Stimulated activated CD8-positive, alpha-beta memory T cell treated with anti-CD3 and anti-CD28 coated beads, Interleukin-15, amount 100 ng/mL, for 1 hour (primary cell): ENCODE results near the gene PDE10A.

Experiments
- DNase-seq: peaks from one replicate; pipeline ENCODE4 v3.0.0-alpha.2; 2020; ENCODE audit warnings: low read depth

Gene PDE10A

DNA sequence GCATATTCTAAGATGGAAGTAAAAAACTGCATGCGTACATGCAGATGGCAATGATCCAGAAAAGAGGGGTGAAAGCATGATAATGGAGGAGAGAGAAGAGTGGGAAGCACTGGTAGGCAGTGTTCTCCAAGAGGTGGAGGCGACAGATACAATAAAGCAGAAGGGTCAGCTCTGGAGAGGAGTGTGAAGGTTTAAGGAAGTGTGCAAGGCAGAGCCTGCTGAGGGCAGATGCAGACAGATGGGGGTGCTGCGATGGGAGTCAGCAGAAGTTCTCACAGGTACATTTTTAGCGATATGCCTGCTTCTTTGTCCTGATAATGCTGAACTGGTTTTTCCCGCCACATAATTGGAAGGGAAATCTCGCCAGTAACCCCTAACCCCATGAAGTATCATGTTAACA, 272.6 kb downstream of the PDE10A start:
- no peak for DNase-seq

- no peak for DNase-seq
These were observed 273.5 kb downstream of the PDE10A start for GRCh38 chr6:165389534-165389933.

- DNase-seq: no peak
These were observed 279.7 kb downstream of the PDE10A start for GRCh38 chr6:165383323-165383722.

GRCh38 chr6:165376100-165376499, 286.9 kb downstream of the PDE10A start:
- DNase-seq: no peak

DNA sequence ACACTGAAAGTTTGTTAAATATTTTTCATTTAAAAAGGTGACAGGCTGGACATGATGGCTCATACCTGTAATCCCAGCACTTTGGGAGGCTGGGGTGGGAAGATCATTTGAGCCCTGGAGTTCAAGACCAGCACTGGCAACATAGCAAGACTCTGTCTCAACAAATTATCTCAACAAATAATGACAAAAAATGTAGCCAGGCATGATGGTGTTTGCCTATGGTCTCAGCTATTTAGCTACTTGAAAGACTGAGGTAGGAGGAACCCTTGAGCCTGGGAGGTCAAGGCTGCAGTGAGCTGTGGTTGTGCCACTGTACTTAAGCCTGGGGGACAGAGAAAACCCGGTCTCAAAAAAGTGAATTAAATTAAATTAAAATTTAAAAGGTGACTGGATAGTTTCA, 297.7 kb downstream of the PDE10A start:
- no peak for DNase-seq

- DNase-seq: no peak
These were observed 317.3 kb downstream of the PDE10A start for GRCh38 chr6:165345700-165346099.

GRCh38 chr6:165340532-165340931, 322.5 kb downstream of the PDE10A start:
- DNase-seq: no peak

GRCh38 chr6:165325609-165326008, 337.4 kb downstream of the PDE10A start:
- no peak for DNase-seq

- no peak for DNase-seq
These were observed 341.4 kb downstream of the PDE10A start for GRCh38 chr6:165321555-165322145.

- DNase-seq: no peak
These were observed 341.9 kb downstream of the PDE10A start for GRCh38 chr6:165321150-165321549.

- no peak for DNase-seq
These were observed 345.3 kb downstream of the PDE10A start for GRCh38 chr6:165317723-165318122.

GRCh38 chr6:165308926-165309731, 353.9 kb downstream of the PDE10A start, which contains the start of gene C6orf118:
TSS of gene C6orf118 (minus strand) at chr6:165309605. CDS start at chr6:165309586, 19 bp downstream.
- no peak for DNase-seq

DNA sequence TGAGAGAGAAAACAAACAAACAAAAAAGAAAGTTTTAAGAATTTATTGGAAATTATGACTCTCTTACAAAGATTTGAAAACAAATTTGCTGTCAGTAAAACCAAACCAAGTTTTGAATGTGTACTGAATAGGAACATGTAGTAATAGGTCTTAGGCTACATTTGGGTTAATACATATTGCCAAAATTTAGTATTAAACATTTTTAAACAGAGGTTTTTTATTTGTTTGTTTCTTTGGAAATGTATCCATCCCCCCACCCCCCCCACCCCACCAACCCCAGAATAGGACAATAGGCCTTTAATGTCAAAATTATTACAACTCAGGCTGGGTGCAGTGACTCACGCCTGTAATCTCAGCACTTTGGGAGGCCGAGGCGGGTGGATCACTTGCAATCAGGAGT, 356.1 kb downstream of the PDE10A start:
- no peak for DNase-seq

DNA sequence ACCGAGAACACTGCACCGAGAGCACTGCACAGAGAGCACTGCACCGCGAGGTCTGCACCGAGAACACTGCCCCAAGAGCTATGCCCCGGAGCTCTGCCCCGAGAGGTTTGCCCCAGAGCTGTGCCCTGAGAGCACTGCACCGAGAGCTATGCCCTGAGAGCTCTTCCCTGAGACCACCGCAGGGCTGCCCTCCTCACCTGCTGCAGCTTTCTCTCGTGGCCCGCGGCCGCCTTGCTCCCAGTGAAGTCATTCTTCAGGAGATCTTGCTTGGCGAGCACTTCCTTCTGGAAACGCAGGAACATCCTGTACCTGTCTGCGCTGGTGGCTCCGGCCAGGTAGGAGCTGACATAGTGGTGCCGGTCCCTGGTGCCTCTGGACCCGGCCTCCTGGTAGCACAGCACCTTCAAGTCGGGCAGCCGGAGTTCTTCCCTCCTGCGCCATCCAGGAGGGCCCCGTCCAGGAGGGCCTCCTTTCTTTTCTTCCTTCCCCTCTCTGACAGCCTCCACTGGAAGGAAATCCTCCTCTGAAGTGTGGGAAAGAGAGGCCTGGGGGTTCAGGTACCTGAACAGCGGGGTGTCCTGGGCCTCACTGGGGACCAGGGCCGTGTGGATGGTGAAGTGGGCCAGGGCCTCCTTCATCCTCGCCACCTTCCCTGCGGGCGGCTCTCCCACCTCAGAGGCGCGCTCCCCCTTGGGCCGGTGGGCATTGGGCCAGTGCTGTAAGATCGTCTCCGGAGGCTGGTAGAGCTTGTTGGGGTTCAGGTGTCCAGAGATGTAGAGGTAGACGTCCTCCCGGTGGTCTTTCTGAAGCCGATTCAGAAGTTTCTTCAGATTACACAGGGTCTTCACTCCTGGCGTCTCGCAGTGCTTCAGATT, 361.4 kb downstream of the PDE10A start:
- no peak for DNase-seq

DNA sequence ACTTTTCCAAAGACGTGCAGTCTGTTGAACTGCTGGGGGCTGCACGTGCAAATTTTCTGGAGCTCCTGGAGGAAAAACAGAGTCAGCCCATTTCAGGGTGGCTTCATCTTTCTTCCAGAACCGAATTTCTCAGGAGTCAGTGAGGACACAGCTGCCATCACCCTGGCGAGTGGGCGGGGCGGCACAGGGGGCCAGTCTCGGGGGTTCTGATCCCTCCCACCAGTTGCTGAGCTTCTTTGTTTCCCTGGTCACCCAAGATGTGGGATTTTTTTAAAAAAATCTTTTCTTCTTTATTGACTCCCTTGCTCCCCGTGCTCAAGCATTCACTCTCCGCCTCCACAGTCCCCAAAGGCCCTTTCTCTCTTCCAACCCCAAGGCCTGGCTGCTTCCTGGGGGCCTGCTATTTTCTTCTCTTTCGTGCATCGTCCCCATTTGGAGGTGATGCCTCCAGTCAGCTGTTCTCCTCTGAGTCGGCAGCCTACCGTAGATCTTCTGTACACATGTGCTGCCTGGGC, 362.6 kb downstream of the PDE10A start:
- no peak for DNase-seq

- DNase-seq: no peak
These were observed 364.2 kb downstream of the PDE10A start for GRCh38 chr6:165298875-165299274.

DNA sequence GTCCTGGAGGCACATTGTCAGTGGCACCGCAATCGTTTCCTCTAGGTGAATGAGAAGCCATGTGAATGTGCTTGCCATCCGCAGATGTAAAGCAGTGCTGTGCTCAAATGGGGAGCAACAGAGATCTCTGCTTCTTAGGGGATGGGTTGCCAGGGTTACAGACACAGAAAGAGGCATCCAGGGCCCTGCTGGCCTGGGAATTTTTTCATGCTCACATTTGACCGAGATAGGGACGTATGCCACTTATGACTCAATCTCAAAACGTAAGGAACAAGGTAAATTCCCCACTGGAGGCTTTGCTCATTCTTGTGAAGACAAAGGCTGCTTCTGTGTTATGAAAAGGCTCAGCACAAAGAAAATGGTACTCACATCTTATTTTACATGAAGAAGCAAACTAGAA, 364.6 kb downstream of the PDE10A start:
- DNase-seq: no peak

- no peak for DNase-seq
These were observed 370.4 kb downstream of the PDE10A start for GRCh38 chr6:165292657-165293056.
